Measurements from ENCODE around the gene ITIH6.

ITIH6 gene

DNA sequence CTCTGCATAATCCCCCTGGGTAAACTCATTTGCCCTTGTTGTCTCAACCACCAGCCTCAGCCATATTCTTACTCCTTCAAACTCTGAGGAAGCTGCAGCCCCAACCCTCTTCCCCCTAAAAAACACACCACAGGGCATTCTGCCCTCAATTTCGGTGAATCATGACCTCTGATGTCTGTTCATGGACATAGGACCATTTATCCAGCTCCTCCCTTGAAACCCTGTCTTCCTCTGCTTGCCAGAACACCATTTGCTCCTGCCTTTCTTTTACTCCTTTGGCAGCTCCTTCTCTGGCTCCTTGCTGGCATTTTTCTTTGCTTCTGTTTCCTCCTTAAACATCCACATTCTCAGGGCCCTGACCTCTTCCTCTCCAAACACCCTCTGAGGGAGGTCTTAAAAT is 87.1 kb downstream of the ITIH6 start:
- no peak for DNase-seq (ENCODE audit: low read depth)

DNA sequence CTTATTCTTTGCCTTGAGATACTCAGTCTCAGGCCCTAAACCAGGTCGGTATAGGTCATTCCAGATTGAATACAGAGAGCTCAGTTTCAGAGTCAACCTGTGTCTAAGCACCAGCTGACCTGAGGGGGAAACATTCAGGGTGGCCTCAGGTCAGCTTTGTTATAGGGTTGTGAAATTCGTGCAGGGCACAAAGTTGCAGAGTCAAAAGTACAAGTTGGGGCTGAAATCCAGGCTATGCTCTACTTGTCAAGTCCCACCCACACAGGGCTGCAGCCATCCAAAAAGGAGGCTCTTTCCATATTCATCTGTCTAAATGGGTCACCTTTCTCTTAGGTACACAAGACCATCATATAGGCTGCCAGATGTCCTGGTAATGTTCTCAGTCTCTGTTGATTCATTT is 89.7 kb downstream of the ITIH6 start:
- DNase-seq (ENCODE audit: low read depth) = no peak
